T1000 (cell line): Measurements from ENCODE around the gene PARVA.

Experiments
- DNase-seq: peaks from one replicate; lab custom pipeline; 2025; ENCODE audit warnings: mixed read lengths; lab: John Stamatoyannopoulos, UW

Gene PARVA

DNA sequence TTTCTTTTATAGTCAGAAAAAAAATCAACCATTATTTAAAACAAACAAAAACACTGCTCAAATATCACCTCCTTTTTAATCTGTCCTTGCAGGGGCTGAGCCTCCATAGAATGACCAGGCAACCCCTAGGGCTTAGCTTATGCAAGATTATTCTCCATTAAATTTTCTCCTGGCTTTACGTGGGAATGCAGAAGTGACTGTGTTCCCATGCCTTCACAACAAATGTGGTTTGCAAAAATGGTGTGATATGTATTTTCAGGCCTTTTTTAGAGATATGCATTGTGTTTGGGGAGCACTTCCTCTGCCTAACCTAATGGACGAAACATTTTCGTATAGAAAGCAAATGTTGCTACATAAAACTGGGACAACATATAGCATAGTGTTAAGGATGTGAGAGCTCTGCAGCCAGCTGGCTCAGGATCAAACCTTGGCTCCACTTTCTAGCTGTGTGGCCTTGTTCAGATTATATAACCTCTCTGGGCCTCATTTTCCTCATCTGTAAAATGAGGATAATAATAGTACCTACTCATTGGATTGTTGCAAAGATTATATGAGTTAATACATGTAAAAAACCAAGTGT is 82.6 kb downstream of the PARVA start:
- DNase-seq = no peak

DNA sequence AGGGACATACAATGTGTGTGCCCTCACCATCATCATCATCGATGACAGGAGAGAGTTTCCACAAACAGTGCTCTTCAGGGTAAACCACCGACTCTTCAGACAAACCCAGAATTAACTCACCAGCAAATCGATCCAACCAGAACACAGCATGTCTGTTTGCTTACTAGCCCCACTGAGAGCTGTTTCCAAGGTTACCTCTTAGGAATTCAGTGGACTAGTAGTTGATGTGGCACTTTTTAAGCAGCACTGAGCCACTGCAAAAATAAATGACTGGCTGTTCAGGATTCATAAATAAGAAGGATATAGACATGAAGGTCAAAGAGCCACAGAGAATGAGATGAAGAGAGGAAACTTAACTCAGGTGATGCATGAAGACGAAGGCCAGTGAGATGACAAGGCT is 83.1 kb downstream of the PARVA start:
- no peak for DNase-seq

DNA sequence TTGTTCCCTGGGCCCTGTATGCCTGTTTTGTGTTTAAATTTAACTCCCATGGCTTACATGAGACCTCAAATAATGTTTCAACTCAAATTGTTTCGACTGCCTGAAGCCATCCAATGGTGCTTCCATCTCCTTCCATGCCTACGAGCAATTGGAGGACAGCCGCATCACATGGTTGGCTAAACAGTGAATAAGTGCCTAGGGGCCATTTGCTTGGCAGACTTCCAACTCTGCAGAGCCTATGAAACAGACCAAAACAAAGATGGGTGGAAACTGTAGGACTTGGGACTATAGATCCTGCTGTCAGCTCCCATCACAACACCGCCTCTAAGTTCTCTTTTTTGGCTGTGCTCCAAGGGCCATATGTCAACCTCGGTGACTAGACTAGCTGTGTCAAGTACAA is 84.1 kb downstream of the PARVA start:
- no peak for DNase-seq

DNA sequence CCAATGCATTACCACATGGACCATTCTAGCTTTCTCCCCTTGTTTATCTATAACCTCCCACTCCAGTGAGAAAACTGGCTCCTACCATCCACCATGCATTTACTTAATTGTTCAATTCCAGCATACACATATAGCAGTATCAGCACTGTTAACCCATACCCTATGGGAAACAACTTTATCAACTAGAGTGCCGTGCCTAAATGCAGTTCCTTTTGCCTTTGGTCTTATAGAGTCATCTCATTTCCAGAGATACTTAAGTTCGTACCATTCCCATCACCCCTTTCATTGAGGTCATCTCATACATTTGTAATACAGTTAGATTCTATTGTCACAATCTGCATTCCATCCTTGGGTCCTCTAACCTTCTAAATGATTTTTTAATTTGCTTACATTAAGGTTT is 86.9 kb downstream of the PARVA start:
- no peak for DNase-seq

DNA sequence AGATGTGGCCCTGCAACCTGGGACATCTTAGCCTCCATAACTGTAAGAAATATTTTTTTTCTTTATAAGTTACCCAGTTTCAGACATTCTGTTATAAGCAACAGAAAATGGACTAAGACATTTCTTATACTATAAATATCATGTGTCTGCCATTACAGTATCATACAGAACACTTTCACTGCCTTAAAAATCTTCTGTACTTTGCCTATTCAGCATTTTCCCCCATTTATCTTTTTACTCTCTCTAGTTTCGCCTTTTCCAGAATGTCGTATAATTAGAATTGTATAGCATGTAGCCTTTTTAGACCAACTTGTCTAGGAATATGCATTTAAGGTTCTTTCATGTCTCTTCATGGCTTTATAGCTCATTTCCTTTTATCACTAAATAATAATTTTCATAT is 88.0 kb downstream of the PARVA start:
- DNase-seq = no peak

DNA sequence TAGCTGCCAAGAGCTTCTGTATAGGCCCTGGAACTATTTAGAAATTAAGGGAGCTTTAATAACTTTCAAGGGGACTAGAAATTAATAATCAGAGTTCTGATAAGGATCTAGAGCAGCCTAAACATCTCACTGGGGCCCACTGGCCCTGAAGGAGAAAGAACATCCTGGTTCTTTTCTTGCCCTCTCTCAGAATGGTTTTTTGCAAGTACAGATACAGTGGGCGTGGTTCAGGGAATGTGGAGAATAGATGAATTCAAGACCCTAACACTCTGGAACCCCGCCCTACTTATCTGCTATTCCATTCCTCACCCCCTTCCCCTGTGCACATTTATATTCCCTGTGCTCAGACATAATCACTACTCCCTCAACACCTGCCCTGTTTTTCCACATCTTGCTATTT is 90.2 kb downstream of the PARVA start:
- DNase-seq = no peak

DNA sequence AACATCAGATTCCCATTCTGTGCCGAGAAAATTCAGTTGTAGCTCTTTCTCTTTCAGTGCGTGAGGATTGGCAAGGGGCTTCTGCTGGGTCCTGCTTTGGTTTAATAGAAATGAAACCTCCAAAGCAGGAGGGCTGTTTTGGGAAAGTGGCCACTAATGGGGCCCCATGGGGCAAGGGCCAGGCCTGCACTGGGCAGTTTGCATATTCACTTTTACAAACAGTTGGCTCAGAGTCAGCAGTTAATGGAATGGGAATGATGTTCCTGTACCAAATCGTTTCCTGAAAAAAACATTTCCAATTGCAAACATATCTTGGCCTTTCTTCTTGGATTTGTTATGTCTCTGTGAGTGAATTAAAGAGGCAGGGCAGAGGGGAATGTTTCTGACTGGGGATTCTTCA is 92.1 kb downstream of the PARVA start:
- no peak for DNase-seq

DNA sequence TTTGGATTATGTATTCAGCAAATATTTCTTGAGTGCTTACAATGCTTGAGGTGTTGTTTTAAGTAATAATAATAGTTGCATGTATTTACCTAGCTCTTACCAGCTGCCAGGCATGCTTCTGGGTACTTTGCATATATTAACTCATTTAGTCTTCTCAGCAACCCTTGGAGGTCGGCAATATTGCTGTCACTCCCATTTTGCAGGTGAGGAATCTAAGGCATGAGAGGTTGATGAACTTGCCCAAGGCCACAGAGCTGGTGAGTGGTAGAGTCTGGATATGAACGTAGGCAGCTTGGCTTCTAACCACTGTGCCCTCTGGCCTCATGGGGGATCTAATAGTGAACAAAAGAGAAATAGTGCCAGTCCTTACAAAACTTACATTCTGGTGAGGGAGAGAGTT is 92.9 kb downstream of the PARVA start:
- DNase-seq = no peak

DNA sequence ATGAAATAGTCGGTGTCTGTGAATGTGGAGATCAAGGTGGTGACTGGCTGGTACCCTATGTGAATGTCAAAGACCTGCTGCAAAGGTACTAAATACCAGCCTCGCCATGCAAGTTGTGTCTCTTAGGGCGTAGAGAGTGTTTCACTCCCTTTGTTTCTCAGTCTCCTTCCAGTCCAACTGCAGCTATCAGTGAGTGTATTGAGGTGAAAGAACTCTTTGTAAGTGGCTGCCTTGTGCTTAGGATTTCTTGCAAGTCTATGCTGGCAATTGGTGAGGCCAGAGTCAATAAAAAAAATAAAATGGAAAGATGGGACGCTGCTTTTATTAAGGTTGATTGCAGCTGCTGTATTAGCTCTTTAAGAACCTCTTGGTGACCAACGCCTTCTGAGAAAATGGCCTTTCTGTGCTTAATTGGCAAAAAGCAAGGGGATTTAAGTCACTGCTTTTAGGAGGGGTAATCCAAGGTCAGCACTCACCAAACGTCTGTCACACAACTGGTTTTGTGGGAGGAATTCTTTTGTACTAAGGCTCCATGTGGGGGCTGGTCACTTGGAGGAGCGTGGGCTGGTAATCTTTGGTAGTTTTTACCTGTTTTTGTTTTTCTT is 95.1 kb downstream of the PARVA start:
- no peak for DNase-seq

DNA sequence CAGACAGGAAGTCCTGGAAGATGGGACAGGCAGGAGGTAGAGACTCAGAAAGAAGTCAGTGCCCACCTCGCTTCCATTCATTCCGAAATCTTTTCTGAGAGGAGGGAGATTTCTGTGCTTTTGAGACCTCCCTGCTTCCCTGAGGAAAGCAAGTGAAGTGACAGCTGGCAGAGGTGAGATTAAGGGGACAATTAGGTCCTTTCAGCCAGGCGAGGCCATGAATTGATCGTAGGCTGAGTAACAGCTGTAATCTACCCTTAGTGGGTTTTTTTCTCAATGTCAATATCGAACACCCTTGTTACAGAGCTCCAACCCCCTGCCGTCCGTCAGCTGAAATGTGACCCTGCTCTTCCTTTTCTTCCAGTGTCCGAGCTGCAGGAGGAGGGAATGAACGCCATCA is 96.0 kb downstream of the PARVA start:
- DNase-seq = no peak

DNA sequence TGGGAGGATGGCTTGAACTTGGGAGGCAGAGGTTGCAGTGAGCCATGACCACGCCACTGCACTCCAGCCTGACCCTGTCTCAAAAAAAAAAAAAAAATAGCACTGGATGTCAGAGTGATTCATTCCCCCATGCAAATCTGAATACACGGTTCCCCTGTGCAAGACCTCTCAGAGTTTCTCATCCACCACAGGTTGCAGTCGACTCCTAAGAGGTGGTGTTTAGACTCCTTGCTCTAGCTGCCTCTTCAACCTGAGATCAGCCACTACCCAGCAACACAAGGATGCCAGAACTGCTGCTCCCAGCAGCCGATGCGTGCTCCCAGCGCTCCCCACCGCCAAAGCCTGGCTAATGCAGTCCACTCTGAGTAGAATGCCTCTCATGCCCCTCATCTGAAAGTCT is 97.5 kb downstream of the PARVA start:
- no peak for DNase-seq

DNA sequence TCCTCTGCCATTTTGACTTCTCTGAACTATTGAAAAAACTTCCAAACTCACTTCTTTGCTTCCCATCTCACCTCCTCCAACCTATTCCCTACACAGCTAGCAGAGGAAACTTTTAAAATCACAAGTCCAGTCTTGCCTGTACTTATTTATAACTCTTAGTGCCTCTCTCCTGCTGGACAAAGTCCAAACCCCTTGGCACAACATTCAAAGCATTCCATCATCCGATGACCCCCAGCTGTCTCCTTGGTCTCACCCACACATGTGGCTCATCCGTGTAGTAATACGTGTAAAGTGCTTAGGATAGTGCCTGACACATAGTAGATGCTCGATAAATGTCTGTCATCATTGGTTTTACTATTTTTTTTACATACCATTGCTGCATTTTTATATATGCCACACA is 101.4 kb downstream of the PARVA start:
- no peak for DNase-seq

DNA sequence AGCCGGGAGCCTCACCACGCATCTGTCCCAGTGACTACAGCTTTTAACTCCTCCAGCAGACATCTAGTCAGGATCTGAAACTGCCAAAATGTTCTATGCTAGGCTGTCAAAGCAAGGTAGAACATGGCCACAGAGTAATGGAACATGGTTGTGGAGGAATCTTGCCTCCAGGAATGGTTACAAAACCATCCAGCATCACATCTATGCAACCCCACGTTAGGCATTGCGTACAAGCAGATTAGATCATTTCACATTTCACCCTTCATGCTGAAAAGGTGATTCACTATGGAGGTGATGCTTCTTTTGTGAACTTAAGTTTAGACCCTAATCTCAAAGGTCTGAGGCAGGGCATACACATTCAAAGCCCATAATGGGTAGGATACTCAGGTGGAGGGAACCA is 103.0 kb downstream of the PARVA start:
- no peak for DNase-seq

DNA sequence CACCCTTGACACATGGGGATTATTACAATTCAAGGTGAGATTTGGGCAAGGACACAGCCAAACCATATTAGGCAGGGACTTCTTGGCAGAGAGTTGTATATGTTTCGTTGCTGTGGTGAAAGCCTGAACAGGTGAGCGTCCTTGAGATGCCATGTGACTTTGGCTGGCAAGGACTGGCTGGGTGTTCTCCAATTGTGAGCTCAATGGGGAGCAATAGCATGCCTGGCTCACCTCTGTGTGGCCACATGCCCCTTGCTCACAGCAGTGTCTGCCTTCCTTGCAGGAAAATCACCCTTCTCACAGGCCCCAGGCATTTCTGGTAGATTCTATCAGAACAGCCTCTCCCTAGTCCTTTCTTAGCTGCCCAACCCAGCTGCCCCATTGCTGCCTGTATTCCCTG is 105.5 kb downstream of the PARVA start:
- no peak for DNase-seq

DNA sequence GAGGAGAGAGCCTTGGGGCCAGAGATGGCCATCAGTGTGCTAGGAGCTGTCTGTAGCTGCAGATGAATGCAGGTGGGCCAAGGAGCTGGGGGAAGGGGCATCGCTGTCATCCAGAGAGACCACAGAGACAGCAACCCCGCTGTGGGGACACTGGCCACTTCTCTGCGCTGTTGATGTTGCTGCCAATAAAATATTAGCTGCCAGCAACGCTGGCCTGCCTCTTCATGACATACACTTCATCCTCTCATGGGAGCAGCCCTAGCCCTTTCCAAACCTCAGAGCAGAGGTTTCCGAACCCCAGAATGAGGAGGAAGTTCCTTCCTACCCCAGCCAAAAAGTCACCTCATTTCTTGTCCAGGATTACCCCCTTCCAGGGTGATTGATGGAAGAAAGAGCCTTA is 106.2 kb downstream of the PARVA start:
- DNase-seq = no peak

DNA sequence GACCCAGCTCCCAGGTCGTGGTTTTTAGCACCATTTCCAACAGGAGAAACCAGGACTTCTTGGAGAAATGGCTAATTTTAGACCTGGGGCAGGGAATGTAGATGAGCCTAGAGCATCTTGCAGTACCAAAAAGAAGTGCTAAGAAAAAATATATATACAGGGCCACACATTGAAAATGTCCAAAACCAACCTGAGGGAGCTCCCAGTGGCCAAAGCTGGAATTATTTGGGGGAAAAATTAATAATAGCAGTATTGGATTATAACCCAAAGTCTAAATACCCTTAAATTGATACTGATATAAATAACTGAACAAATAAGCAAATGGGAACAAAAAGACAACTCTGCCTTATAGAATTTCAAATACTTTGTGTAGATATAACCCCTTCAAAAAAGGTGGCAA is 108.0 kb downstream of the PARVA start:
- DNase-seq = no peak

DNA sequence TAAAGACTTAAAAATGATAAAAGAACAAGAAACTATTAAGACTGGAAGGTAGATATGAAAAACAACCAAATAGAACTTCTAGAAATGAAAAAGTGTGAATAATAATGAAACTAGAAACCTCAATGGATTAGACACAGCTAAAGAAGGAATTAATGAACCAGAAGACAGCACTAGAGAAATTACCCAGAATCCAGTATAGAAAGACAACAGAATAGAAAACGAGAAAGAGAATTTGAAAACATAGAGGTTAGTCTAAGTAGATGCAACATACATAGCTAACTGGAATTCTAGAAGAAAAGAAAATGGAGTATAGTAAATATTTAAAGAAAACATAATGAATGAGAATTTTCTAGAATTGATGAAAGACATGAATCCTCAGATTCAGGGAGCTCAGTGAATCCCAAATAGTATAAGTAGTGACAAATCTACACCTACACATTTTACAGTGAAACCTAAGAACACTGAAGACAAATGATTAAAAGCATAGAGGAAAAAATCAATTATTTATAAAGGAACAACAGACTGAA is 111.9 kb downstream of the PARVA start:
- no peak for DNase-seq

DNA sequence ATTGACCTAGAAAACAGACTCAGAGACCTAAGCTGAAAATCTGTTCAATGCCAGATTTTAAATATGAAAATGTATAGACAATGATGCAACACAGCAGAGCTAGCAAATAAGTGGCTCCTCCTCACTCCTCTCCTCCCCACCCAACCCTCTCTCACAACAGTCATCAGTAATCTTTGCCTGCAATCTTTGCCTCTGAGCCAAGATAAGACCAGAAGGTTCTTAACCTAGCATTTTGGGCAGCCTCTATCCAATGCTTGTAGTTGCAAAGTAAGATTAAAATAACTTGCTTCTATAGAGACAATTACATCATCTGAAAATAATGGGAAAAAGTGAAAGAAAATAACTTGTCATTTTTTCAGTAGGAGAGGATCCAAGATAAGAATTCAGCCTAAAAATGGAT is 117.3 kb downstream of the PARVA start:
- no peak for DNase-seq

DNA sequence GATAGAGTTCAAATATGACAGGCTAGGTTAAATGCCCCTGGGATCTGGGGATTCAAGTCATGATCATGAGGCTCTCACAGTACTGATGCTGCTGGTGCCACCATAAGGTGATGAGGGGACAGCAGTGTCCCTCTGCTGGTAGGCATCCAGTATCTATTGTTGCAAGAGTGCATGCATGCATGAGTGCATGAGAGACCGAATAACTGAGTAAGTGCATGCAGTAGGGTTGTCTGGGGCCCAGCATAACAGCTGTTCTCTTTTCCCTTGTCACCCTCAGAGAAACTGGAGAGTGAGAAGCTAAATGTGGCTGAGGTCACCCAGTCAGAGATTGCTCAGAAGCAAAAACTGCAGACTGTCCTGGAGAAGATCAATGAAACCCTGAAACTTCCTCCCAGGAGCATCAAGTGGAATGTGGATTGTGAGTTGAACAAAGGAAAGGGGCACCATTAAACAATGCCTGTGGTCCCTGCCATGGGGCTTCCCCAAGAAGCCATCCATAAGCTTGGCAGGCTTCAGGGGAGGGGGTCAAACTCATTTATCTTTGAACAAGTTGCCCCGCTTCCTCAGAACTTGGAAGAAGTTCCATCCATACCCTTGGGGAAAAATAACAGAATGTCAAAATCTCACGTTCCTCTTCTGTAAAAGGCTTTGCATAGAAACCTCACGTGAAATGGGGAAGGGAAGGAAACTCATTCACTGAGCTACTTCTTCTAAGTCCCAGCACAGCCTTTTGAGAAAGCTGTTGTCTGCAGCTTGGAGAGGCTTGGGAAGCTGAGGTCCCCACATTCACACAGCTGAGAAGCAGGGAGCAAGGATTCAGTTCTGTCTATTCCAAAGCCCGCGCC is 119.0 kb downstream of the PARVA start:
- DNase-seq = no peak

DNA sequence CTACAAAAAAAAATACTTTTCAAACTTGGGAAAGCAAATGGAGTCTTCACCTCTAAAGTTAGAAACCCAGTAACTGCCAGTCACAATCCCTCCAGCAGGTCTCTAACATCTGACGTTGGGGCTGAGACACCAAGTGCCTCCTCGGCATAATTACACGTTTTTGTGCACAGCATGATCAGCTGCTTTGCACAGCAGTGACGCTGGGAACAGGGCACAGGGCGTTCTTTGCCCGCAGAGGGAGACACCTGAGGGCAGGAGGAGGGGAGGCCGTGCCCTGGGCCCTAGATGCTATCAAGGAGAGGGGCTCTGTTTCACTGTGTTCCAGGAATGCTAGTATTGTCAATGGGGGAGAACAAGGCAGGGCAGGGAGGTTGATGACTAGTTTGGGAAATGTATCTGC is 120.1 kb downstream of the PARVA start:
- DNase-seq = no peak

DNA sequence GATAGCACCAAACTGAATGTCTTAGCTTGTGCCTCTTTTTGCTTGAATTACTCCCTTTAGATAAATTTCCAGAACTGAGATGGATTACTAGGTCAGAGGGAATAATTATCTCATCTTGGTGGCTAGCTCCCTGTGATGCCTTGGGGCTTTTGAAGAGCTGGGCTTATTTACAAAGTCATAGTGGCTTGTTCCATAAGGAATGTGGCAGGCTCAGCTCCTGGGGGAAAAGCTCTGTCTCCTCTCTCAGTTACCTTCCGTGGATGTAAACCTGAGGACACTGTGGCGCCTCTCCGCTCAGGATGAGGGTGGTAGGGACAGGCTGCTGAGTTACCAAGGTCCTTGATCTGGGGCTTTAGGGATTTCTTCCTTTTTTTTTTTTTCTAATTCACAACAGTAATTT is 121.7 kb downstream of the PARVA start:
- no peak for DNase-seq

DNA sequence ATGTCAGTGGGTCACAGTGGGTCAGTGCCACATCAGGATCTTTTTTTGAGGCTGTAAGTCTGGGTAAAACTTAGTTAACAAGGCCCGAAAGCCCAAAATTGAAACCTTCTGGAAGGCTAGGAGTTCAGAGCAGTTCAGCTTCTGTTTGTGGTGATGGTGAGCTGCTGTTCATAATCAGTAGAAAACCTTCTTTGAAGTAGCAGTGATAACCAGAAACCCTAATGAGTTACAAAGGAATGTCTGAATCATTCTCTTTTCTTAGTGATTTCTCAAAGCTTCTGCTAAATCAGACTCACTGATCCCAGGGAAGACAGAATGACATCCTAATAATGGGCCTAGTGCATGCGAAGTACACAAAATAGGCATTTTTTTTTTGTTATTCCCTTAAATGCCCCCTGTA is 124.7 kb downstream of the PARVA start:
- no peak for DNase-seq

DNA sequence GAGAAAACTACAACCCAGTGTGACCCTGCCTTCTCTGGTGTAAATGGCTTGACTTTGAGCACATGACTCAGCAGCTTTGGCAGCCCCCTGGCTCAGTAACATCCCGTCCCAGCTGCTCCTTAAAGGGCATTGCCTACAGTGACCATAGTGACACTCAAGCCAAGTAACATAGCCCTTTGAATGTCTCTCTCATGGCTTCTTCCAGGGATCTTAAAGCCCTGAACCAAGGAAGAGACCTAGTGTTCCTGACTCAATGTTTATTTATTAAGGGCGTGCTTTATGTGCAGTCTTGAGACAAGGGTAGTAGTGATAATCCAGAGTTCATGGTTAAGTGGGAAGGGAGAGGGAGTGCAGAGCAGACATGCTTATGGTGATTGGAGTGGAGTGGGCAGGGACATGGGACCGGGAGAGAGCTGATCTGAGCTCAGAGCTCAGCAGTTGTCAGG is 125.7 kb downstream of the PARVA start:
- DNase-seq = no peak
